GM23338 (cell line): Measurements from ENCODE around the gene TRIM52. TPM values are rescaled to one million over a fixed set of nuclear protein-coding genes. Genes with fewer than 3 reads are reported as not detected.

Experiments
- ATAC-seq: fragments of 200-7000 bp; cut with Tn5 transposase; 3 replicates; pipeline ENCODE4 v1.9.1; 2020
- DNase-seq: peaks from one replicate; pipeline ENCODE4 v3.0.0-alpha.2; 2015; ENCODE audit warnings: low spot score
- H2AFZ ChIP-seq: fragments of 200-600 bp; sonication (generic); 2 replicates; pipeline ENCODE4 v1.8.0; 2016; ENCODE audit warnings: antibody characterized with exemption, mild to moderate bottlenecking, moderate library complexity
- H3F3A ChIP-seq: fragments of 200-600 bp; sonication (generic); replicated peaks from 2 replicates; pipeline ENCODE4 v1.8.0; 2017; ENCODE audit warnings: antibody characterized with exemption, mixed run types, low read depth
- H3K27ac ChIP-seq: fragments of 200-600 bp; sonication (generic); 2 replicates; pipeline ENCODE4 v1.6.1; 2016; ENCODE audit warnings: low read depth
- H3K27me3 ChIP-seq: fragments of 200-600 bp; sonication (generic); 2 replicates; pipeline ENCODE4 v1.8.0; 2016; ENCODE audit warnings: mild to moderate bottlenecking, mixed run types, moderate library complexity; ENCODE audit not compliant: insufficient read depth
- H3K36me3 ChIP-seq: fragments of 200-600 bp; sonication (generic); 2 replicates; pipeline ENCODE4 v1.8.0; 2016; ENCODE audit warnings: mild to moderate bottlenecking; ENCODE audit not compliant: insufficient read depth
- H3K4me1 ChIP-seq: fragments of 200-600 bp; sonication (generic); 2 replicates; pipeline ENCODE4 v1.8.0; 2016; ENCODE audit warnings: mild to moderate bottlenecking, moderate library complexity; ENCODE audit not compliant: insufficient read depth
- H3K4me2 ChIP-seq: fragments of 200-600 bp; sonication (generic); 2 replicates; pipeline ENCODE4 v1.7.1; 2017; ENCODE audit warnings: mixed run types
- H3K4me3 ChIP-seq: fragments of 200-600 bp; sonication (generic); 2 replicates; pipeline ENCODE4 v1.6.1; 2016; ENCODE audit warnings: mixed run types
- H3K79me2 ChIP-seq: fragments of 200-600 bp; sonication (generic); replicated peaks from 2 replicates; pipeline ENCODE4 v1.8.0; 2017; ENCODE audit warnings: mild to moderate bottlenecking; ENCODE audit not compliant: insufficient read depth
- H3K9me2 ChIP-seq: fragments of 200-600 bp; sonication (generic); 2 replicates; pipeline ENCODE4 v1.8.0; 2017; ENCODE audit not compliant: insufficient read depth
- H4K20me1 ChIP-seq: fragments of 200-600 bp; sonication (generic); replicated peaks from 2 replicates; pipeline ENCODE4 v1.8.0; 2017; ENCODE audit warnings: mild to moderate bottlenecking; ENCODE audit not compliant: insufficient read depth
- H3K27ac Mint-ChIP-seq: 2 replicates; pipeline ENCODE4 v1.8.0; 2020; ENCODE audit warnings: inconsistent platforms, mild to moderate bottlenecking, moderate library complexity, mixed read lengths
- H3K27me3 Mint-ChIP-seq: 3 replicates; pipeline ENCODE4 v1.8.0; 2022; ENCODE audit warnings: low read depth, mild to moderate bottlenecking, moderate library complexity, mixed read lengths, inconsistent platforms; ENCODE audit not compliant: insufficient read depth, poor library complexity
- H3K36me3 Mint-ChIP-seq: 3 replicates; pipeline ENCODE4 v1.8.0; 2021; ENCODE audit warnings: low read depth, mild to moderate bottlenecking, inconsistent platforms, moderate library complexity, mixed read lengths
- H3K4me1 Mint-ChIP-seq: 3 replicates; pipeline ENCODE4 v1.8.0; 2020; ENCODE audit warnings: mild to moderate bottlenecking, inconsistent platforms, mixed read lengths
- H3K4me3 Mint-ChIP-seq: 3 replicates; pipeline ENCODE4 v1.8.0; 2021; ENCODE audit warnings: moderate library complexity, mild to moderate bottlenecking, inconsistent platforms, mixed read lengths
- H3K9me3 Mint-ChIP-seq: 3 replicates; pipeline ENCODE4 v1.8.0; 2020; ENCODE audit warnings: moderate library complexity, mild to moderate bottlenecking, inconsistent platforms, mixed read lengths
- ETS1 ChIP-seq: IDR thresholded peaks from 2 replicates; pipeline ENCODE4 v1.6.1; 2016; ENCODE audit warnings: antibody characterized with exemption
- JUNB ChIP-seq: IDR thresholded peaks from one replicate; pipeline ENCODE4 v1.6.1; 2016; ENCODE audit warnings: antibody characterized with exemption; ENCODE audit not compliant: unreplicated experiment
- POLR2AphosphoS5 ChIP-seq: IDR thresholded peaks from 2 replicates; pipeline ENCODE4 v1.6.1; 2016; ENCODE audit warnings: antibody characterized with exemption, low read depth
- REST ChIP-seq: IDR thresholded peaks from one replicate; pipeline ENCODE4 v1.6.1; 2018; ENCODE audit warnings: antibody characterized with exemption; ENCODE audit not compliant: unreplicated experiment
- STAT1 ChIP-seq: IDR thresholded peaks from one replicate; pipeline ENCODE4 v1.6.1; 2016; ENCODE audit warnings: antibody characterized with exemption; ENCODE audit not compliant: unreplicated experiment
- ZNF114 ChIP-seq: fragments of 250-450 bp; sonication (Bioruptor Pico); IDR thresholded peaks from 2 replicates; pipeline ENCODE4 v1.5.0; 2020; ENCODE audit warnings: mild to moderate bottlenecking, moderate library complexity
- ZNF331 ChIP-seq: fragments of 250-450 bp; sonication (Bioruptor Pico); IDR thresholded peaks from 2 replicates; pipeline ENCODE4 v1.5.0; 2020; ENCODE audit warnings: low read depth, mild to moderate bottlenecking, moderate library complexity
- polyA plus RNA-seq: library from polyadenylated mRNA; unstranded; fragments of >200 nt; fragmentation: Nextera tagmentation; extraction: Ambion mirVana; gene quantifications from 2 replicates; pipeline ENCODE4 v1.2.1, GENCODE V29; 2016
- total RNA-seq: library from RNA; depleted of rRNA; stranded (reverse); fragments of >200 nt; shearing (Covaris generic); gene quantifications from 2 replicates; pipeline ENCODE4 v1.2.3, GENCODE V29; 2014
- TF ChIP-seq, protein P1 (sequence below), 2 experiments: fragments of 200-600 bp in 1 of 2; sonication (generic) in 1 of 2; conservative IDR thresholded peaks; 2 replicates each; pipeline versions ENCODE4 v1.5.1 to v1.6.1; 2016 to 2017; ENCODE audit warnings: antibody characterized with exemption in 2 of 2, low read depth in 2 of 2, mild to moderate bottlenecking in 2 of 2, moderate library complexity in 1 of 2

TRIM52 gene
- total and polyA plus RNA-seq, 2 experiments from 2014 or later, result 6.2 to 8.1 TPM

GRCh38 chr5:181220178-181220515 is 40.8 kb downstream of the TRIM52 start:
- Histone ChIP-seq H3K36me3 (no peaks in the 10 kb centered on the region), H3K27me3 (peaks cover 12% of the 10 kb centered on the region), H3F3A (peaks cover 20% of the 10 kb centered on the region), H3K27ac (no peak overlapping the region), H3K9me2 (no peaks in the 10 kb centered on the region), H3K4me2 (no peak overlapping the region), H2AFZ (no peak overlapping the region), H3K79me2 (peaks cover 9% of the 10 kb centered on the region), H3K4me3 (no peak overlapping the region), H3K4me1 (peaks cover 12% of the 10 kb centered on the region; the same call in 1 of the 2 replicates), H4K20me1 (no peaks in the 10 kb centered on the region; the same call in 1 of the 2 replicates)
- peaks cover 21% of the 10 kb centered on the region for H3K4me1 Mint-ChIP-seq
- DNase-seq (no peak), ATAC-seq (no peak)
- TF ChIP-seq POLR2AphosphoS5 (no peak), JUNB (no peak), REST (no peak), ZNF331 (CRISPR knock-in tag) (no peak), ETS1 (no peak), ZNF114 (no peak), STAT1 (no peak)
- TF ChIP-seq, protein P1, sequence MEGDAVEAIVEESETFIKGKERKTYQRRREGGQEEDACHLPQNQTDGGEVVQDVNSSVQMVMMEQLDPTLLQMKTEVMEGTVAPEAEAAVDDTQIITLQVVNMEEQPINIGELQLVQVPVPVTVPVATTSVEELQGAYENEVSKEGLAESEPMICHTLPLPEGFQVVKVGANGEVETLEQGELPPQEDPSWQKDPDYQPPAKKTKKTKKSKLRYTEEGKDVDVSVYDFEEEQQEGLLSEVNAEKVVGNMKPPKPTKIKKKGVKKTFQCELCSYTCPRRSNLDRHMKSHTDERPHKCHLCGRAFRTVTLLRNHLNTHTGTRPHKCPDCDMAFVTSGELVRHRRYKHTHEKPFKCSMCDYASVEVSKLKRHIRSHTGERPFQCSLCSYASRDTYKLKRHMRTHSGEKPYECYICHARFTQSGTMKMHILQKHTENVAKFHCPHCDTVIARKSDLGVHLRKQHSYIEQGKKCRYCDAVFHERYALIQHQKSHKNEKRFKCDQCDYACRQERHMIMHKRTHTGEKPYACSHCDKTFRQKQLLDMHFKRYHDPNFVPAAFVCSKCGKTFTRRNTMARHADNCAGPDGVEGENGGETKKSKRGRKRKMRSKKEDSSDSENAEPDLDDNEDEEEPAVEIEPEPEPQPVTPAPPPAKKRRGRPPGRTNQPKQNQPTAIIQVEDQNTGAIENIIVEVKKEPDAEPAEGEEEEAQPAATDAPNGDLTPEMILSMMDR (conservative IDR thresholded peaks at IDR 0.05; ENCODE audit: low read depth in 2 of 2), result no peak
- peaks cover 14% of the 10 kb centered on the region; the same call in 2 of the 3 replicates for H3K36me3 Mint-ChIP-seq
- H3K27me3 Mint-ChIP-seq, result peaks cover 70% of the 10 kb centered on the region
- no peak overlapping the region for H3K27ac Mint-ChIP-seq
- H3K9me3 Mint-ChIP-seq, result peaks cover 16% of the 10 kb centered on the region
- H3K4me3 Mint-ChIP-seq, result peak overlapping the region; percentile 73; the same call in 2 of the 3 replicates
